Measurements from ENCODE around the gene MYT1. TPM values are rescaled to one million over a fixed set of nuclear protein-coding genes. Genes with fewer than 3 reads are reported as not detected.

The MYT1 gene
- total RNA-seq, 3 donors from 2014 or later, result 0.12 to 0.76 (median 0.14) TPM

DNA sequence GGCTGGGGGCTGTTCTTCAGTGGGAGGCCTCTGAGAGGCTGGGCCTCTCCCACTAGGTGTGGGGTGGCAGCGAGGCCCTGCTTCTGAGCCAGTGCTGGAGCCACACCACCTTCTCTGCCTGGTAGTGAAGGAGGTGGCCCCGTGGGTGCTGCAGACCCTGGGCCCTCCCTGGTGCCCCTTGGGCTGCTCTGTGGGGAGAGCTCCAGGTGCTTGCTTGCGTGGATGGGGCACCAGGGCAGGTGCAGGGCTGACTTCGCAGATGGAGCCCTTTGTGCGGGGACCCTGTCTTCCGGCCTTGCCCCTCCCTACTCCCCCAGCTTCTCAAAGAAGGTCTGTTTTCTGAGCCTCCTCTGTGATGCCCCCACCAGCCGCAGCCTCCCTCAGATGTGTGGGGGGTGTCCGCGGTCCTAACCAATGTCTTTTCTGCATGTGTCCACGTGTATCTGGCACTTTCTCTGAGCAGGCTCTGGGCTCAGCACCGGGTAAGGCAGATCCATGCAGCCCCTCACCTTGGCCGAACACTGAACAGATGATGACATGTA is 17.2 kb upstream of the MYT1 start:
- intact Hi-C loops (cut with DNase I, micrococcal nuclease), result no loop called here
- no peaks in the 10 kb centered on the region for H3K36me3 ChIP-seq (ENCODE audit: low read depth)
- TF ChIP-seq, protein P1, sequence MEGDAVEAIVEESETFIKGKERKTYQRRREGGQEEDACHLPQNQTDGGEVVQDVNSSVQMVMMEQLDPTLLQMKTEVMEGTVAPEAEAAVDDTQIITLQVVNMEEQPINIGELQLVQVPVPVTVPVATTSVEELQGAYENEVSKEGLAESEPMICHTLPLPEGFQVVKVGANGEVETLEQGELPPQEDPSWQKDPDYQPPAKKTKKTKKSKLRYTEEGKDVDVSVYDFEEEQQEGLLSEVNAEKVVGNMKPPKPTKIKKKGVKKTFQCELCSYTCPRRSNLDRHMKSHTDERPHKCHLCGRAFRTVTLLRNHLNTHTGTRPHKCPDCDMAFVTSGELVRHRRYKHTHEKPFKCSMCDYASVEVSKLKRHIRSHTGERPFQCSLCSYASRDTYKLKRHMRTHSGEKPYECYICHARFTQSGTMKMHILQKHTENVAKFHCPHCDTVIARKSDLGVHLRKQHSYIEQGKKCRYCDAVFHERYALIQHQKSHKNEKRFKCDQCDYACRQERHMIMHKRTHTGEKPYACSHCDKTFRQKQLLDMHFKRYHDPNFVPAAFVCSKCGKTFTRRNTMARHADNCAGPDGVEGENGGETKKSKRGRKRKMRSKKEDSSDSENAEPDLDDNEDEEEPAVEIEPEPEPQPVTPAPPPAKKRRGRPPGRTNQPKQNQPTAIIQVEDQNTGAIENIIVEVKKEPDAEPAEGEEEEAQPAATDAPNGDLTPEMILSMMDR (IDR thresholded peaks at IDR 0.05), result no peak
- H3K4me3 ChIP-seq, result no peak overlapping the region
- peaks cover 9% of the 10 kb centered on the region for H3K9me3 ChIP-seq
- ATAC-seq, result no peak
- DNase-seq, result no peak
- no peaks in the 10 kb centered on the region for H3K4me1 ChIP-seq (ENCODE audit: low read depth)

DNA sequence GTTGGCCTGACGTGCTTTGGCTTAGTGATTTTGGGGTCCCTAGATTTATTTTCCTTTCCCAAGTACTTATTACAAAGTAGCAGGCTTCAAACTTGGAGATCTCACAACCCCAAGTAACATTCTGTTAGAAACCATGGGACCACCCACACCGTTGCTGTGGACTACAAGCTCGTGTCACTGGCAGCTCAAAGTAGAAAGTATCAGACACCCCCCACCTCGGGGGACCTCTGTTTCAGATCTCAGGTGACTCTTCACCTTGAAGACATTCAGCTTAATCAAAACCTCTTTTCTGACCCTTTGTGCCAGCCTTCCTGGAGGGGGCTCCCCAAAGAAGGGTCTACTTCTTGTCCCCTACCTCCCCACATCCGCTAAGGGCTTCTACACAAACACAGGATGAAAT is 15.7 kb upstream of the MYT1 start:
- Histone ChIP-seq H3K9me3 (peaks cover 9% of the 10 kb centered on the region), H3K4me1 (ENCODE audit: low read depth) (no peaks in the 10 kb centered on the region), H3K4me3 (no peak overlapping the region), H3K36me3 (ENCODE audit: low read depth) (no peaks in the 10 kb centered on the region)
- ATAC-seq, result no peak
- intact Hi-C loops (cut with DNase I, micrococcal nuclease), result no loop called here
- TF ChIP-seq, protein P1 (IDR thresholded peaks at IDR 0.05), result no peak
- no peak for DNase-seq

DNA sequence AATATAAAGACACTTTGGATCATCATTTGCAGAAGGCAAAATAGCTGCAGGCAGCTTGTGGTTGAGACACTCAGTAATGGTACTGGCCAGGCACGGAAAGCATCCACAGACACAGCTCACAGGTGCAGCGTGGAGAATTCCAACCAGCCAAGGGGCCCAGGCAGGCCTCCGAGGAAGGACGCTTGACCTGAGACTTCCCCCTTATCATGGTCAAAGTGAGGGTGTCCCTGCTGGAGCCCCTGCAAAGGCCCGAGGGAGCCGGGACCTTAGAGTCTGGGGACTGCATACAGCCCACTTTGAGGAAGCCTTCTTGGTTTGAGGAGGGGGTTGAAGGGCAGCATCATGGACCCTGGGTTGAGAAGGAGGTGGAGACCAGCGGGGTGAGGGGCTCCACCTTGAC is 15.1 kb upstream of the MYT1 start:
- H3K4me1 ChIP-seq (ENCODE audit: low read depth), result no peaks in the 10 kb centered on the region
- no peak overlapping the region for H3K4me3 ChIP-seq
- ATAC-seq (no peak), DNase-seq (no peak)
- peaks cover 9% of the 10 kb centered on the region for H3K9me3 ChIP-seq
- no peaks in the 10 kb centered on the region for H3K36me3 ChIP-seq (ENCODE audit: low read depth)
- intact Hi-C loops (cut with DNase I, micrococcal nuclease), result no loop called here
- TF ChIP-seq, protein P1 (IDR thresholded peaks at IDR 0.05), result no peak

DNA sequence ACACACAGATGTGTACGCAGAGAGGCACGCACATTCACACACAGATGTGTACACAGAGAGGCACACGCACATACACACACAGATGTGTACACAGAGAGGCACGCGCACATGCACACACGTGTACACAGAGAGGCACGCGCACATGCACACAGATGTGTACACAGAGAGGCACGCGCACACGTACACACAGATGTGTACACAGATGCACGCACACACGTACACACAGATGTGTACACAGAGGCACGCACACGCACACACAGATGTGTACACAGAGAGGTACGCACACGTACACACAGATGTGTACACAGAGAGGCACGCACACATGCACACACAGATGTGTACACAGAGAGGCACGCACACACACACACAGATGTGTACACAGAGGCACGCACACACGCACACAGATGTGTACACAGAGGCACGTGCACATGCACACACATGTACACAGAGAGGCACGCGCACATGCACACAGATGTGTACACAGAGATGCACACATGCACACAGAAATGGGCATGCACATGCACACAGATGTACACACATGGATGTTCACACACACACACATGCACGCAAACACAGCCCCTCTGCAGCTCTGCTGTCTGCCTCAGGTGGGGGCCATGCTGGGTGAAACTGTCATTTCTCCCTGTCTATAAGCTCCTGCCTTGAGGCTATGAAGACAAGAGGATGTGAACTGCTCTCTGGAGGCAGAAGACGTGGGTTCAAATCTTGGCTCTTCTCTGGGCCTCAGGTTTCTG is 14.3 kb upstream of the MYT1 start:
- Histone ChIP-seq H3K36me3 (ENCODE audit: low read depth) (no peaks in the 10 kb centered on the region), H3K9me3 (peaks cover 7% of the 10 kb centered on the region), H3K4me3 (no peak overlapping the region), H3K4me1 (ENCODE audit: low read depth) (no peaks in the 10 kb centered on the region)
- DNase-seq, result no peak
- no peak for ATAC-seq
- TF ChIP-seq, protein P1 (IDR thresholded peaks at IDR 0.05), result no peak
- intact Hi-C loops (cut with DNase I, micrococcal nuclease), result no loop called here

DNA sequence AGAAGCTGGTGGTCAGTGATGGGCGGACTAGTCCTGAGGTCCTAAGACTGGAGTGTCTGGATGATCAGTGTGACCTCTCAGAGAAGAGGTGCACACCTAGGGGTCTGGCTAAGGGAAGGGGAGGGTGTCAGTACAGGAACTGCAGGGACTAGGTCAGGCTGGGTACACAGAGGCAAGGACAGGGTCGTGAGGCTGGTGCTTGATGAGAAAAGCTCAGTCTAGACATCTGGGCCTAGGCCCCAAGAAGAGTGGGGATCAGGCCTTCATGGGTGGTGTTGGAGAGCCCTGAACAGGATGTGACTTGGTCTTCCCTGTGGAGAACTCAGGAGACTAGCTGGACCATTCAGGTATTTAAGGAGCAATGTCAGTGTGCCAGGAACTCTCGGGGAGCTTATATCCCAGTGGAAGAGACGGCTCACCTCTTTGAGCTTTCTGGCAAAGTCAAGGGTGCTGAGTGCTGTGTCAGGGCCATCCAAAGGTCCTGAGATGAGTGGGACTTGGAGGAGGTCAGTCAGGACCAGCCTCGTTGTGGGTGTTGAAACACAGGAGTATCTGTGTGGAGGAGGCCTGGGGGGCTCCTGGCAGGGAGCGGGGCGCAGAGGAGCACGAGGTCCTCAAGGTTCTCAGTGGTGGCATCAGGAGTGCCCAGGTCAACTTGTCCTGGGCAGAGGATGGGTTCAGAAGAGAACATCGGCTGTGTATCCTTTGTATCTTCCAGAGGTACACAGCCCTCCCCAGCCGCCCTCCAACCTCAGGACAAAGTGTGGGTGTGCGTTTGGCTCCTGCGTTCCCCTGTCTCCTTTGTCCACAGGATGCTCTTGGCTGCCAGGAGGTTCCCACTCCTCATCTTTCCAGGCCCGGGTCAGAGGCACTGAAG is 13.3 kb upstream of the MYT1 start:
- H3K4me1 ChIP-seq (ENCODE audit: low read depth), result no peaks in the 10 kb centered on the region
- TF ChIP-seq, protein P1 (IDR thresholded peaks at IDR 0.05), result no peak
- H3K36me3 ChIP-seq (ENCODE audit: low read depth), result no peaks in the 10 kb centered on the region
- H3K4me3 ChIP-seq, result no peak overlapping the region
- DNase-seq, result no peak
- H3K9me3 ChIP-seq, result no peaks in the 10 kb centered on the region
- no peak for ATAC-seq
- intact Hi-C loops (cut with DNase I, micrococcal nuclease), result no loop called here
